EL (cell line): ENCODE data around the gene ARSK.

Source experiments
- DNase-seq: peaks from one replicate; pipeline ENCODE4 v3.0.0-alpha.2; 2016

Gene ARSK, protein sequence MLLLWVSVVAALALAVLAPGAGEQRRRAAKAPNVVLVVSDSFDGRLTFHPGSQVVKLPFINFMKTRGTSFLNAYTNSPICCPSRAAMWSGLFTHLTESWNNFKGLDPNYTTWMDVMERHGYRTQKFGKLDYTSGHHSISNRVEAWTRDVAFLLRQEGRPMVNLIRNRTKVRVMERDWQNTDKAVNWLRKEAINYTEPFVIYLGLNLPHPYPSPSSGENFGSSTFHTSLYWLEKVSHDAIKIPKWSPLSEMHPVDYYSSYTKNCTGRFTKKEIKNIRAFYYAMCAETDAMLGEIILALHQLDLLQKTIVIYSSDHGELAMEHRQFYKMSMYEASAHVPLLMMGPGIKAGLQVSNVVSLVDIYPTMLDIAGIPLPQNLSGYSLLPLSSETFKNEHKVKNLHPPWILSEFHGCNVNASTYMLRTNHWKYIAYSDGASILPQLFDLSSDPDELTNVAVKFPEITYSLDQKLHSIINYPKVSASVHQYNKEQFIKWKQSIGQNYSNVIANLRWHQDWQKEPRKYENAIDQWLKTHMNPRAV

GRCh38 chr5:95554647-95555548, at the start of gene ARSK, which contains the start of gene SKIC3:
Gene ARSK, plus strand, starts transcription at chr5:95555101. Its CDS starts 178 bp downstream, at chr5:95555279.
Gene SKIC3, minus strand, starts transcription at chr5:95554977. Its CDS starts 7,827 bp downstream, at chr5:95547150.
- DNase-seq: peak; percentile 99

DNA sequence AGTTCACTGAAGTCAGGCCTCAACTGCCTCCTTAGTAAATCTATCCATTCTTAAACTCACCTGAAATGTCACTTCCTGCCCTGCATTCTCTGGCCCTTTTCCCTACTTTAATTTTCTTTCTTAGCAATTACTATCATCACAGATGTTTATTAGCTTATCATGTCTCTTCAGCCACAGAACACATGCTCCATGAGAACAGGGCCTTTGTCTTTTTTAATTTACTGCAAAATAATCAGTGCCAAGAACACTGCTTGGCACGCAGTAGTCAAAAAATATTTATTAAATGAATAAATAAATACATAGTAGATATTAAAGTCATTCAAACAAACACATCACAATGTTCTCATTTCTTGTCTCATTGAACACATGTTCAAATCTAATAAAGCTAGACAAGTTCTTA, 46.4 kb upstream of the ARSK start:
- DNase-seq: no peak

GRCh38 chr5:95511606-95512005, 43.3 kb upstream of the ARSK start:
- no peak for DNase-seq

- DNase-seq: no peak
Measured at GRCh38 chr5:95518417-95518816, 36.5 kb upstream of the ARSK start.

DNA sequence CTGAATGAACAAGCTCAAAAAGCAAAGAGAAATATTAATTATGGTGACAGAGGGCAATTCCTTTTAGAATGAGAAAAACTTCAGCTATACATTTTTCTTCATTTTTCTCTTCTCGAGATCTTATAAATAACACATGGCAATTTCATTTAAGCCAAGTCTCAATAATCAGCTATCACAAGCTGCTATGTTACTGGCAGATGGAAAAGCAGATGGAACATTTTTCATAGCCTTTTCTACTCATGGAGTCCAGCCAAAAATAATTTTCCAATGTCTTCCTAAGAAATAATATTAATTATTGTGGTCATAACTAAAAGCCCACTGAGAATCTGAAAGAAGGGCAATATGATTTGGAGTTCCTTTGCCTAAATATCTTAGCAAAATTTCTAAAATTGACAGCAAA, 35.8 kb upstream of the ARSK start:
- no peak for DNase-seq

DNA sequence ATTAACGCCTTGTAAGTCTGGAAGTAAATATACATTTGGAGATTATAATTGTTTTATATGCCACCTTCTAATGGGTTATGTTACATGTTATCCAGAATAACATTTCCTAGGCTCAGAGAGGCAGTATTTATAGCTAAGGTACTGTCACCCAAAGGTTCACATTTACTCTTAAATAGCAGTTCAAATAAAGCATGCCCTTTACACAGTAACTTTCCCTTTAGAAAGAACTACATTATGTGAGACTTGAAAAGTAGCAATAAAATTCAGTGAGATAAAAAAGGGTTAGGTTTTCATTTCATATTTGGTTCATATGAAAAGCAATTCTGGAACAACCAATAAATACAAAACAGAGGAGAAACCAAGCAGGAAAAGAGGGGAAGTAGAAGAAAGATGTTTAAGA, 35.2 kb upstream of the ARSK start:
- DNase-seq: no peak

DNA sequence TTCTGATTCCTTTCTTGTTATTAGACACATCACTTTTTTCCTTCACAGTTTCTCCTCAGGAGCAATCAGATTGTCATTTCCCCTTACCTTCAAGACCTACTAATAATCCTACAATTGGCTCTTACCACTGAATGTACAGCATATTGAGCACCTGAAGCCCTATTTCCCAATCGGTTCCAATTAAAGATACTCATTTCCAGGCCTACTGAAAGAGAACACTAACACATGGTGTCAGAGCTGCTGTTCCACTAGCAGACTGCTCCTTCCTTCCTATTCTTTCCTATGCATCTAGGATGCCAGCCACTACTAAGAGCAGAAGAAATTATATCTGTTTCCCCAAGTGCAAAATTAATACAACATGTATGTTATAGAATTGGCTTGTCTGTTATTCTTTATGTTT, 34.7 kb upstream of the ARSK start:
- no peak for DNase-seq

DNA sequence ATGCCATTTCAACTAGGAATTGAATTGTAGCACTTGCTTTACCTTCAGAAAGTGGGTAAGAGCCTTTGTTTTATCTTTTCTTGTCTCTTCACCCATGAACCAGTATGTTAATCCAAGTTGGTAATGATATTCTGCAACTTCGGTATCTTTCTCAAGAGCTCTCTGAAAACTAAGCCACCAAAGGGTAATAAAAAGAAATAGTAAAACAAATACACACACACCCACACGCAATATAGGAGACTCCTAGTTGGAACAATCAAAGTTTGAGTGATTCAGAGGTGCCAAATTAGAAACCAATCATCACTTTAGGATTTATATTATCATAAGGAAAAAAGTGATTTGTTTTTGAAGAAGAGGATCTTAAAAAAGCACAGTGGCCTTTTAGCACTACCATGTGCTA, 30.5 kb upstream of the ARSK start:
- DNase-seq: no peak

DNA sequence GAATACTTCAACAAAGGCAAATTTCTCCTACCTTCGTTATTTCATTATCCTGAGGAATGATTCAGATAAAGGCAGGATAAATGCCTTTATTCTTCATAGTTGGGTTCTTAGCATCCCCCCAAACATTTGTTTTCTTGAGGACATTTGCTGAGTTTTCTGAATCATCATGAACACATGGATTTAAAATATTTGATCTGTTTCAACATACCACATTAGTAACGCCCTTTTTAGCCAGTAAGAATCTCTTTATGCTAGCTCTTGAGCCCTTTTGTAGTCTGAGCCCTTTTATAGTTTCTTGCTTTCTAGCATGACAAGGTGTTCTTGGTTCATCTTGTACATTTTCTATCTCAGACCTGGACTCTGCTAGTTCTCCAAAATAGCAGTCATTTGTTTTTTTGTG, 28.0 kb upstream of the ARSK start:
- peak; percentile 6 for DNase-seq

DNA sequence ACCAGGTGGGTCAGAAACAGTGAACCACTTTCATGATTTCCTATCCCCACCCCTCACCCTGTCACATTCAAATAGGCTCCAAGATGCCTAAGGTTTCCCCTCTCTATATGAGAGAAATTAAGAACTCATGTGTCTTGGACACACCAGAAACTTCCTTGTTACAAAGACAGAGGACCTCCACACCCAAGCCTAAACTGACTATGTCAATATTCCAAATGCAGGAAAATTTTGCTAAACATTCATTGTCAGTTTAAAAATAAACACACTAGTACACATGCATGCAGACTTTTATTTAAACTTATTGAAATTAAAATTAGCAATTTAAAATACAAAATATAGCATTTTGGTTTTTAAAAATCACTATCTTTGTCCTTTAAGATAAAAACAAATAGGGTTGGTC, 26.3 kb upstream of the ARSK start:
- DNase-seq: no peak

DNA sequence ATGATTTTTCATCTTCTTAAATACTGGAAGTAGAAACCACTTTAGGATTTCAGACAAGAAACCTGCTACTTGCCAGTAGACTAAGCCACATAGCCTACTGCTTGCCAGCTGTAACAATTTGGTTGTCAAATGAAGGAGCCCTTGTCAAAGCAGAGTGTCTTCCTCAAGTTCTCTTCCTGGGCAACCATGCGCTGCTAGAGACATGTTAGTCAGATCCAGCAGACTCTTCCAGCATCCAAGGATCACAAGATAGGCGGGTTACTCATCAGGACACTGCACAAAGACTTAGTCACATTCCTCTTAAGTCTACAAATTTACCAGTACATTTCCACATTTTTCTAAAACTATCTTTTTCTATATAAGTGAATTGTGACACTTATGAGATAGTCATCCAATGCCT, 24.5 kb upstream of the ARSK start:
- DNase-seq: peak; percentile 82

DNA sequence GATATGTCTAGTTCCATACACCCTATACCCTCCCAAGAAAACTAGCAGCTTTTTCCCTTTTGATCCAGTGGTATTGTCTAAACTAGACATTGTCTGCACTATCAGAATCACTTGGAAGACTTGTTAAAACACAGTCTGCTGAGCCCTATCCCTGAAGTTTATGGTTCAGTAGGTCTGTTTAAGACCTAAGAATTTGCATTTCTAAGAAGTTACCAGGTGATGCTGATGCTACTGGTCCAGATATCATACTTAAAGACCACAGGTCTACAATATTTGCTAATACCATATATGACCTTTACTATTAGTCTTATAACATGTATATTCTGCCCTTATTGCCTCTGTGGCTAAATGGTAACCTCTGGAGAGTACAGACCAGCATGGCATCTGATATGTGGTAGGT, 23.4 kb upstream of the ARSK start:
- no peak for DNase-seq

DNA sequence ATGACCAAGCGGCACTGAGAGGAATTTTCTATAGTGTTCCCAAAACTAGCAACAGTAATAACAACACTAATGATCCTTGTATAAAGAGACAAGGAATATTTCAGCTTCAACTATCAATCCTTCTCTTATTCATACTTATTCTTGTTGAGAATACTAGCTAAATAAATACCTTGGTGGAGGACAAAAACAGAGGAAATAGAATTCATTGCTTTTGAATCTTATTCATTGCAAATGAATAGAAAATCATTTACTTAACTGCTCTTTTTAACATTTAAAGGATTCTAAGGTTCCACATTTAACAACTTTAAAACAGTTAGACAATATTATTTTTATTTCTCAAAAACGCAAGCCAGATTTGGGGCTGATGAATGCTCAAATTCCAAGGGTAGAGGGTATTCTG, 22.5 kb upstream of the ARSK start:
- DNase-seq: no peak

DNA sequence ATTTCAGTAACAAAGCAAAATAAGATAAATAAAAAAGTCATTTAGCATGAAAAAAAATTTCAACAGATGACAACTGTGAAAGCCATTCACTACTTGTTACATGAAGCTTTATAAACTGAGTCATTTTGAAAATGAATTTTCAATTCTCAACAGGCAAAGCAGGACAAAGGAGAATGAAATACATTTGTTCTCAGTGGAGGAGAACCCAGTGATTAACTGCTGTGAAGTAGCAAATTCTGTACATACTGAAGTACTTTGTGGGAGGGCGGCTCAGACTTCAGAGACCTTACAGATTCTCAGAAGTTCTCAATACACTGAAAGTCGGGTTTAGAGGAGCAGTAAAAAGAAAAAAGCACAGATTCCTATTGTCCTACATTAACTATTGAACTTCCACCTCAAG, 21.8 kb upstream of the ARSK start:
- no peak for DNase-seq

DNA sequence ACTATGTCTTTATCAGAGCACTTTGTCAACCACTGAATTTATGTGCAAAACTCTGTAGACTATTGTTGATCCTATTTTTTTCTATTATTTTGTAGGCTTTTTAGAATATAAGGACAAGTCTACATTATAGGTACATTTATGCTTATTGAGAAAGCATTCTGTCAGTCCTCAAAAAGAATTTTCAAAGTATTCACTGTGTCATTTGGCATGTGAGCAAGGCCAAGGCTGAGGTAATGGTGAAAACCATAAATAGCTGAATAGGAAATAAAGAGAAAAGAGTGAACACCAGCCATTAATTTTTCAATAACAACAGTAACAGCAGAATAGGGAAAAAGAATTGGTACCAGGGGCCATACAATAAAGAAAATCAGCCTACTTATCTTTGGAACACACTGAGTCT, 21.1 kb upstream of the ARSK start:
- DNase-seq: no peak

DNA sequence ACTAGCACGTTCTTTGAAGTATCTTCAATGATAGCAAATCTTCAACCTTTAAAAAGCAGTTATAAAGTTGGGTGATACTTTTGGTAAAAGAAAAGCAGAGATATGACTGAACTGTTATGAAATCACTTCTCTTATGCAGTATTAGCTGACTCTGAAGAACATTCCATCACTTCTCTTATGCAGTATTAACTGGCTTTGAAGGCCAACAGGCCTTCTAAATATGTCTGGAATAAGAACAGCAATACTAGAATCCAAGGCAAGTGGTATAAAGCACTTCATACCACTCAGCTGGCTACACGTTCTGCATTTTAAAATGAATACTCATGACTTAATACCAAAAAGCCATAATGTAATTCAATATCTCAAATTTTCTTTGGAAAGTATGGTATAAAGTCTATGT, 17.4 kb upstream of the ARSK start:
- DNase-seq: no peak

- no peak for DNase-seq
Measured at GRCh38 chr5:95543017-95543705, 11.7 kb upstream of the ARSK start.

DNA sequence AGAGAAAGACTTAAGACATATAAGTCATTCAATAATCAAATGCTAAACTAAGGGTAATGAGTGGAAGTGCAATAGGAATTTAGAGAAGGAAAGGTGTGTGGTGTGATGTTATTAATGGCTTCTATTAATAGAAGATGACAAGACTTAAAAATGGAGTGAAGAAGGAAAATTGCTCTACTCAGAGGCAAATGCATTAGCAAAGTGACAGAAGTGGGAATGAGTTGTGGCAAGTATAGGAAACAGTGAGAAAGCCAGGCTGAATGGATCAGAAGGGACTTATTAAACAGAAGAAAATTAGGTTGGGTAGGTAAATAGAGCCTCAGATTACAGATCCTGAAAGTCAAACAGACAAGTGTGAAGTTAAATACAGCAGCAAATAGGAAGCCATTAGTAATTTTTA, 5.9 kb upstream of the ARSK start:
- no peak for DNase-seq

DNA sequence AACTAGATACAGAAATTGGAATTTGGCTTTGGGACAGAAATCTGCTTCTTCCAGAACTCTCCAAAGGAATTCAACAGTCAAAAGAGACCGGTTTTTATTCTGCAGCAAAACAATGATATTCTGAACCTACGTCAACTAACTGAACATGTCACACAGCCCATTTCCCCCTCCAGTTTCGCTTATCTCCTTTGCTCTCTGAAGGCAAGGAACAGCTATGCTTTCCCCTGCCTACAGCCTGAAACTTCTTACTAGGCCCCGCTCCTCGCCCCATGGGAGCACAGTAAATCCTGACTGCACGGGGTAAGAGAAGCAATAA, 612 bp upstream of the ARSK start:
- DNase-seq: no peak

- DNase-seq: no peak
Measured at GRCh38 chr5:95555553-95555952, 652 bp downstream of the ARSK start.

- DNase-seq: no peak
Measured at GRCh38 chr5:95557841-95558240, 2.9 kb downstream of the ARSK start.

GRCh38 chr5:95562282-95562681, 7.4 kb downstream of the ARSK start:
- no peak for DNase-seq

- DNase-seq: no peak
Measured at GRCh38 chr5:95563367-95563766, 8.5 kb downstream of the ARSK start.
